SK-N-MC (cell line): Measurements from ENCODE around the gene GDPD4.

Experiments
- EZH2 ChIP-seq: fragments of 200-600 bp; sonication (generic); IDR thresholded peaks from one replicate; pipeline ENCODE4 v1.6.1; 2017; ENCODE audit warnings: antibody characterized with exemption
- FOXP2 ChIP-seq: optimal IDR thresholded peaks from 2 replicates; pipeline ENCODE3; 2011; ENCODE audit warnings: mild to moderate bottlenecking, moderate library complexity; ENCODE audit not compliant: insufficient read depth; ENCODE audit errors: extremely low read length, control extremely low read depth
- POLR2AphosphoS5 ChIP-seq: IDR thresholded peaks from 2 replicates; pipeline ENCODE4 v1.6.1; 2012; ENCODE audit warnings: mild to moderate bottlenecking, low read depth, low read length, borderline replicate concordance

DNA sequence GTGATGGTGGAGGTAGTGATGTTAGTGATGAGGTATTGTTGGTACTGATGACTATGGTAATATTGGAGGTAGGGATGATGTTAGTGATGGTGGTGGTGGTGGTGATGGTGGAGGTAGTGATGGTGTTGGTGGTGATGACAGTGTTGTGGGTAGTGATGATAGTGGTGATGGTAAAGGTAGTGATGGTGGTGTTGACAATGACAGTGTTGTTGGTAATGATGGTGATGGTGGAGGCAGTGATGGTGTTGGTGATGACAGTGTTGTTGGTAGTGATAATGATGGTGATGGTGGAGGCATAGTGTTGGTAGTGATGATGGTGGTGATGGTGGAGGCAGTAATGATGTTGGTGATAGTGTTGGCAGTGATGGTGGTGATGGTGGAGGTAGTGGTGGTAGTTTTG lies 108.3 kb downstream of the GDPD4 start:
- TF ChIP-seq EZH2 = no peak
- no peak for TF ChIP-seq POLR2AphosphoS5
- TF ChIP-seq FOXP2 = no peak
